GM23338 (cell line): ENCODE data around the gene TIMM22. TPM values are rescaled to one million over a fixed set of nuclear protein-coding genes. Genes with fewer than 3 reads are reported as not detected.

Experiments used
- ATAC-seq: fragments of 200-7000 bp; cut with Tn5 transposase; 3 replicates; pipeline ENCODE4 v1.9.1; 2020
- DNase-seq: peaks from one replicate; pipeline ENCODE4 v3.0.0-alpha.2; 2015; ENCODE audit warnings: low spot score
- H2AFZ ChIP-seq: fragments of 200-600 bp; sonication (generic); 2 replicates; pipeline ENCODE4 v1.8.0; 2016; ENCODE audit warnings: antibody characterized with exemption, mild to moderate bottlenecking, moderate library complexity
- H3F3A ChIP-seq: fragments of 200-600 bp; sonication (generic); replicated peaks from 2 replicates; pipeline ENCODE4 v1.8.0; 2017; ENCODE audit warnings: antibody characterized with exemption, mixed run types, low read depth
- H3K27ac ChIP-seq: fragments of 200-600 bp; sonication (generic); 2 replicates; pipeline ENCODE4 v1.6.1; 2016; ENCODE audit warnings: low read depth
- H3K27me3 ChIP-seq: fragments of 200-600 bp; sonication (generic); 2 replicates; pipeline ENCODE4 v1.8.0; 2016; ENCODE audit warnings: mild to moderate bottlenecking, mixed run types, moderate library complexity; ENCODE audit not compliant: insufficient read depth
- H3K36me3 ChIP-seq: fragments of 200-600 bp; sonication (generic); 2 replicates; pipeline ENCODE4 v1.8.0; 2016; ENCODE audit warnings: mild to moderate bottlenecking; ENCODE audit not compliant: insufficient read depth
- H3K4me1 ChIP-seq: fragments of 200-600 bp; sonication (generic); 2 replicates; pipeline ENCODE4 v1.8.0; 2016; ENCODE audit warnings: mild to moderate bottlenecking, moderate library complexity; ENCODE audit not compliant: insufficient read depth
- H3K4me2 ChIP-seq: fragments of 200-600 bp; sonication (generic); 2 replicates; pipeline ENCODE4 v1.7.1; 2017; ENCODE audit warnings: mixed run types
- H3K4me3 ChIP-seq: fragments of 200-600 bp; sonication (generic); 2 replicates; pipeline ENCODE4 v1.6.1; 2016; ENCODE audit warnings: mixed run types
- H3K79me2 ChIP-seq: fragments of 200-600 bp; sonication (generic); replicated peaks from 2 replicates; pipeline ENCODE4 v1.8.0; 2017; ENCODE audit warnings: mild to moderate bottlenecking; ENCODE audit not compliant: insufficient read depth
- H3K9me2 ChIP-seq: fragments of 200-600 bp; sonication (generic); 2 replicates; pipeline ENCODE4 v1.8.0; 2017; ENCODE audit not compliant: insufficient read depth
- H4K20me1 ChIP-seq: fragments of 200-600 bp; sonication (generic); replicated peaks from 2 replicates; pipeline ENCODE4 v1.8.0; 2017; ENCODE audit warnings: mild to moderate bottlenecking; ENCODE audit not compliant: insufficient read depth
- H3K27ac Mint-ChIP-seq: 2 replicates; pipeline ENCODE4 v1.8.0; 2020; ENCODE audit warnings: inconsistent platforms, mild to moderate bottlenecking, moderate library complexity, mixed read lengths
- H3K27me3 Mint-ChIP-seq: 3 replicates; pipeline ENCODE4 v1.8.0; 2022; ENCODE audit warnings: low read depth, mild to moderate bottlenecking, moderate library complexity, mixed read lengths, inconsistent platforms; ENCODE audit not compliant: insufficient read depth, poor library complexity
- H3K36me3 Mint-ChIP-seq: 3 replicates; pipeline ENCODE4 v1.8.0; 2021; ENCODE audit warnings: low read depth, mild to moderate bottlenecking, inconsistent platforms, moderate library complexity, mixed read lengths
- H3K4me1 Mint-ChIP-seq: 3 replicates; pipeline ENCODE4 v1.8.0; 2020; ENCODE audit warnings: mild to moderate bottlenecking, inconsistent platforms, mixed read lengths
- H3K4me3 Mint-ChIP-seq: 3 replicates; pipeline ENCODE4 v1.8.0; 2021; ENCODE audit warnings: moderate library complexity, mild to moderate bottlenecking, inconsistent platforms, mixed read lengths
- H3K9me3 Mint-ChIP-seq: 3 replicates; pipeline ENCODE4 v1.8.0; 2020; ENCODE audit warnings: moderate library complexity, mild to moderate bottlenecking, inconsistent platforms, mixed read lengths
- CREB1 ChIP-seq: fragments of 250-450 bp; sonication (Bioruptor Pico); IDR thresholded peaks from 2 replicates; pipeline ENCODE4 v1.5.0; 2020; ENCODE audit warnings: low read depth, mild to moderate bottlenecking, moderate library complexity
- ETS1 ChIP-seq: IDR thresholded peaks from 2 replicates; pipeline ENCODE4 v1.6.1; 2016; ENCODE audit warnings: antibody characterized with exemption
- EZH2 ChIP-seq: fragments of 200-600 bp; sonication (generic); IDR thresholded peaks from one replicate; pipeline ENCODE4 v1.8.0; 2017; ENCODE audit warnings: antibody characterized with exemption, mild to moderate bottlenecking, low read depth; ENCODE audit not compliant: unreplicated experiment
- EZH2phosphoT487 ChIP-seq: fragments of 200-600 bp; sonication (generic); IDR thresholded peaks from one replicate; pipeline ENCODE4 v1.8.1; 2018; ENCODE audit warnings: antibody characterized with exemption; ENCODE audit not compliant: unreplicated experiment
- JUNB ChIP-seq: IDR thresholded peaks from one replicate; pipeline ENCODE4 v1.6.1; 2016; ENCODE audit warnings: antibody characterized with exemption; ENCODE audit not compliant: unreplicated experiment
- NANOG ChIP-seq: IDR thresholded peaks from 2 replicates; pipeline ENCODE4 v1.6.1; 2016; ENCODE audit warnings: antibody characterized with exemption, borderline replicate concordance
- POLR2AphosphoS5 ChIP-seq: IDR thresholded peaks from 2 replicates; pipeline ENCODE4 v1.6.1; 2016; ENCODE audit warnings: antibody characterized with exemption, low read depth
- STAT1 ChIP-seq: IDR thresholded peaks from one replicate; pipeline ENCODE4 v1.6.1; 2016; ENCODE audit warnings: antibody characterized with exemption; ENCODE audit not compliant: unreplicated experiment
- ZNF331 ChIP-seq: fragments of 250-450 bp; sonication (Bioruptor Pico); IDR thresholded peaks from 2 replicates; pipeline ENCODE4 v1.5.0; 2020; ENCODE audit warnings: low read depth, mild to moderate bottlenecking, moderate library complexity
- ZNF462 ChIP-seq: fragments of 250-450 bp; sonication (Bioruptor Pico); IDR thresholded peaks from 2 replicates; pipeline ENCODE4 v1.5.0; 2020; ENCODE audit warnings: mild to moderate bottlenecking, moderate library complexity
- polyA plus RNA-seq: library from polyadenylated mRNA; unstranded; fragments of >200 nt; fragmentation: Nextera tagmentation; extraction: Ambion mirVana; gene quantifications from 2 replicates; pipeline ENCODE4 v1.2.1, GENCODE V29; 2016
- total RNA-seq: library from RNA; depleted of rRNA; stranded (reverse); fragments of >200 nt; shearing (Covaris generic); gene quantifications from 2 replicates; pipeline ENCODE4 v1.2.3, GENCODE V29; 2014

The TIMM22 gene
- total and polyA plus RNA-seq, 2 experiments from 2014 or later, result 21.9 to 24.4 TPM

GRCh38 chr17:1011760-1012735 is 15.1 kb downstream of the TIMM22 start:
- Histone ChIP-seq H4K20me1 (no peaks in the 10 kb centered on the region; the same call in 1 of the 2 replicates), H3K4me1 (no peaks in the 10 kb centered on the region), H3F3A (no peaks in the 10 kb centered on the region), H3K79me2 (no peaks in the 10 kb centered on the region), H3K27me3 (no peaks in the 10 kb centered on the region), H3K4me2 (no peak overlapping the region), H3K36me3 (no peaks in the 10 kb centered on the region), H3K4me3 (no peak overlapping the region), H3K9me2 (no peaks in the 10 kb centered on the region), H2AFZ (no peak overlapping the region), H3K27ac (no peak overlapping the region)
- Mint-ChIP-seq H3K9me3 (no peaks in the 10 kb centered on the region; the same call in 2 of the 3 replicates), H3K27me3 (peaks cover 6% of the 10 kb centered on the region), H3K4me3 (no peak overlapping the region), H3K4me1 (no peaks in the 10 kb centered on the region), H3K36me3 (0 out of 3 replicates have a peak, but pooled peaks cover 2% of the 10 kb centered on the region), H3K27ac (no peak overlapping the region)
- DNase-seq (no peak), ATAC-seq (no peak)
- TF ChIP-seq CREB1 (CRISPR knock-in tag), result no peak
- no peak for TF ChIP-seq EZH2phosphoT487
- TF ChIP-seq STAT1, result no peak
- TF ChIP-seq EZH2, result no peak
- TF ChIP-seq POLR2AphosphoS5, result no peak
- TF ChIP-seq NANOG, result no peak
- no peak for TF ChIP-seq ETS1

GRCh38 chr17:1012823-1013728 is 16.1 kb downstream of the TIMM22 start:
- no peak overlapping the region for H3K27ac ChIP-seq
- H3K27me3 ChIP-seq, result no peaks in the 10 kb centered on the region
- H4K20me1 ChIP-seq, result no peaks in the 10 kb centered on the region; the same call in 1 of the 2 replicates
- no peaks in the 10 kb centered on the region for H3K36me3 ChIP-seq
- H3K9me2 ChIP-seq, result no peaks in the 10 kb centered on the region
- no peak overlapping the region for H3K4me2 ChIP-seq
- no peaks in the 10 kb centered on the region for H3K4me1 ChIP-seq
- DNase-seq (no peak), ATAC-seq (no peak)
- no peaks in the 10 kb centered on the region for H3K79me2 ChIP-seq
- Mint-ChIP-seq H3K36me3 (0 out of 3 replicates have a peak, but pooled peaks cover under 1% of the 10 kb centered on the region), H3K4me1 (no peaks in the 10 kb centered on the region), H3K9me3 (no peaks in the 10 kb centered on the region; the same call in 2 of the 3 replicates), H3K27me3 (peaks cover 6% of the 10 kb centered on the region), H3K4me3 (no peak overlapping the region), H3K27ac (no peak overlapping the region)
- no peak overlapping the region for H2AFZ ChIP-seq
- no peaks in the 10 kb centered on the region for H3F3A ChIP-seq
- no peak overlapping the region for H3K4me3 ChIP-seq
- TF ChIP-seq ZNF331 (no peak), POLR2AphosphoS5 (no peak), STAT1 (no peak), EZH2 (no peak), ZNF462 (no peak), EZH2phosphoT487 (no peak), NANOG (no peak), JUNB (no peak)
